Measurements from ENCODE around the gene ACSL1. TPM values are rescaled to one million over a fixed set of nuclear protein-coding genes. Genes with fewer than 3 reads are reported as not detected.
"Not testable (repeated sequence)": the region's sequence is repeated elsewhere in the genome, so short reads cannot be mapped to it uniquely, and the experiment has no call there.

Gene ACSL1
- total RNA-seq, 4 donors from 2014 or later: 43.5 to 136 (median 52.0) TPM

DNA sequence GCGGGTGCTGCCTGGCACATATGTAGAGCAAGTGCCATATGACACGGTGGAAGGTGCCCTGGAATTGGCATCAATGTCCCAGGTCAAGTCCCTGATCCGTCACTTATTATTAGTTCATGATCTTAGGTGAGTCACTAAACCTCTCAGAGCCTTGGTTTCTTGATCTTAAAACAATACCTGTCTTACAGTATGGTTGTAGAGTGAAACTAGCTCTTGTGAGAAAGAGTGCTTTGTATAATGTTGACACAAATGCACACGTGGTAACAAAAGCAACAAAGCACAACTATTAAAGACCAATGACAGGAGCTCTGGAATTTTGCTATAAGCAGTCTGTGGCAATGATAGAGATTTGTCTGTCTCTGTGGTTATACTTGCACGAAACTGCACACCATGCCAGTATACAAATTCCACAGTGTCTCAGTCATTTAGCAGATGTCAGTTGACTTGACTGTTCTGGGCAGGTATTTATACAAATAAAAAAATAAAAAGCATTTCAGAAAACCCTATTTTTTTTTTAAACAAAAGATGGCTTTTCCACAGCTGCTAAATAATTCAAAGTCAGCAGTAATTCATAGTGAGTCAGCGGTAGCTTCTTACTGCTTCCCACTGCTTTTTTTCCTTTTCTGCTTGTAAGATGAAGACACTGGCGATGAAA, 19.7 kb upstream of the ACSL1 start:
- TF ChIP-seq CTCF (IDR thresholded peaks at IDR 0.05) (no peak), POLR2A (IDR thresholded peaks at IDR 0.05; ENCODE audit: low read depth) (no peak), POLR2AphosphoS5 (IDR thresholded peaks at IDR 0.05) (no peak), EP300 (IDR thresholded peaks at IDR 0.05) (no peak)
- Histone ChIP-seq H3K4me1 (no peaks in the 10 kb centered on the region), H3K27ac (replicated peaks in 1 of 4) (no peak overlapping the region), H3K9me3 (no peaks in the 10 kb centered on the region), H3K27me3 (peaks cover 0 to 6% (median 0%) of the 10 kb centered on the region in 4 donors), H3K36me3 (no peaks in the 10 kb centered on the region), H3K4me3 (no peak overlapping the region)
- DNase-seq (ENCODE audit: extremely low spot score): no peak
- 69% methylated on average over 7 of the region's 7 CpGs for WGBS
- intact Hi-C loops (cut with DNase I): no loop called here

DNA sequence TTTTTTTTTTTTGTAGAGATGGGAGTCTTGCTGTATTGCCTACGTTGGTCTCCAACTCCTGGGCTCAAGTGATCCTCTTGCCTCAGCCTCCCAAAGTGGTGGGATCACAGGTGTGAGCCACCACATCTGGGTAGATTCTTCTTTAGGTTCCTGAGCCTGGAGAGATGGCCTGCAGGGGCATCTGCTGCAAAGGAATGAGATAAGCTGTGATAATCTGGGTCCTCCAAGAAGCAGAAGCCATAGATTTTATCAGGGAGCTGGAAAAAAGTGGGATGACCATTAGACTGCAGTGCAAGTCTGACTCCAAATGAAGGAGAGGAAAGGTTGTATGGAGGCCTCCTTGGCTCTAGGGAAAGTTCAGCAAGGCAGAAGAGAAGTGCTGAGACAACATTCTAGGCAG, 19.0 kb upstream of the ACSL1 start:
- Histone ChIP-seq H3K4me3 (no peak overlapping the region), H3K9me3 (no peaks in the 10 kb centered on the region), H3K36me3 (no peaks in the 10 kb centered on the region), H3K4me1 (no peaks in the 10 kb centered on the region), H3K27me3 (peaks cover 0 to 6% (median 0%) of the 10 kb centered on the region in 4 donors), H3K27ac (replicated peaks in 1 of 4) (no peak overlapping the region)
- no peak for TF ChIP-seq POLR2AphosphoS5 (IDR thresholded peaks at IDR 0.05)
- TF ChIP-seq CTCF (IDR thresholded peaks at IDR 0.05): no peak
- TF ChIP-seq EP300 (IDR thresholded peaks at IDR 0.05): no peak
- TF ChIP-seq POLR2A (IDR thresholded peaks at IDR 0.05; ENCODE audit: low read depth): no peak
- WGBS: 93% methylated on average over 1 of the region's 1 CpG
- intact Hi-C loops (cut with DNase I): no loop called here
- no peak for DNase-seq (ENCODE audit: extremely low spot score)

DNA sequence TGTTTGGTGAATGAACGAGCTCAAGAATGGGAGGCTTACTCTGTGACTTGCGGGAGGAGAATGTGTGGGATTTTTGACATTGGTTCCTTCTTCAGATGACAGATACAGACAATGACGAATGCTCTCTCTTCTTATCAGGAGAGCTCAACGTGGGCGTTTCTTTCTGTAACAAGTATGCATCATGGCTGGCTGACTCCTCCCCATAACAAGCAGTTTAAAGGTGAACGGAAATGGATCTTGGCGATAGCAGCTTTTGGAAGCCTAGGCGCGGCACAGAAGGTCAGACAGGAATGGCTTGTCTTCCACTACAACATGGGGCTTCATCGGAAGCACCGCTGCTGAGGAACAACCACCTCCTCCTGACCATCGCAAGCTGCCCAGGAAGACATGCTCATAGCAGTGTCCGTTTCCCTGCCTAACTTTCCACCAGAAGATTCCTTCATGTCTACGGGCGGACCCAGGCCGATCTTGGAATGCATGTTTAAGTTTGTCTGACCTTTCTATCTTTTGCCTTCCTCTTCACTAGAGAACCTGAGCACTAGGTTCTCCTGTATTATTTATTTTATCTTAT, 18.3 kb upstream of the ACSL1 start:
- no peak for DNase-seq (ENCODE audit: extremely low spot score)
- Histone ChIP-seq H3K27me3 (peaks cover 0 to 6% (median 0%) of the 10 kb centered on the region in 4 donors), H3K4me1 (no peaks in the 10 kb centered on the region), H3K36me3 (no peaks in the 10 kb centered on the region), H3K27ac (replicated peaks in 1 of 4) (no peak overlapping the region), H3K4me3 (no peak overlapping the region), H3K9me3 (no peaks in the 10 kb centered on the region)
- intact Hi-C loops (cut with DNase I): no loop called here
- 85% methylated on average over 16 of the region's 16 CpGs for WGBS
- no peak for TF ChIP-seq EP300 (IDR thresholded peaks at IDR 0.05)
- no peak for TF ChIP-seq POLR2AphosphoS5 (IDR thresholded peaks at IDR 0.05)
- no peak for TF ChIP-seq POLR2A (IDR thresholded peaks at IDR 0.05; ENCODE audit: low read depth)
- TF ChIP-seq CTCF (IDR thresholded peaks at IDR 0.05): no peak

GRCh38 chr4:184839075-184839399, 13.3 kb upstream of the ACSL1 start:
- H3K4me3 ChIP-seq; H3K27ac ChIP-seq (replicated peaks in 1 of 4); DNase-seq (ENCODE audit: extremely low spot score); H3K36me3 ChIP-seq; intact Hi-C loops (cut with DNase I); H3K4me1 ChIP-seq; H3K27me3 ChIP-seq; H3K9me3 ChIP-seq: not testable (repeated sequence)
- WGBS: 90% methylated on average over 6 of the region's 6 CpGs

DNA sequence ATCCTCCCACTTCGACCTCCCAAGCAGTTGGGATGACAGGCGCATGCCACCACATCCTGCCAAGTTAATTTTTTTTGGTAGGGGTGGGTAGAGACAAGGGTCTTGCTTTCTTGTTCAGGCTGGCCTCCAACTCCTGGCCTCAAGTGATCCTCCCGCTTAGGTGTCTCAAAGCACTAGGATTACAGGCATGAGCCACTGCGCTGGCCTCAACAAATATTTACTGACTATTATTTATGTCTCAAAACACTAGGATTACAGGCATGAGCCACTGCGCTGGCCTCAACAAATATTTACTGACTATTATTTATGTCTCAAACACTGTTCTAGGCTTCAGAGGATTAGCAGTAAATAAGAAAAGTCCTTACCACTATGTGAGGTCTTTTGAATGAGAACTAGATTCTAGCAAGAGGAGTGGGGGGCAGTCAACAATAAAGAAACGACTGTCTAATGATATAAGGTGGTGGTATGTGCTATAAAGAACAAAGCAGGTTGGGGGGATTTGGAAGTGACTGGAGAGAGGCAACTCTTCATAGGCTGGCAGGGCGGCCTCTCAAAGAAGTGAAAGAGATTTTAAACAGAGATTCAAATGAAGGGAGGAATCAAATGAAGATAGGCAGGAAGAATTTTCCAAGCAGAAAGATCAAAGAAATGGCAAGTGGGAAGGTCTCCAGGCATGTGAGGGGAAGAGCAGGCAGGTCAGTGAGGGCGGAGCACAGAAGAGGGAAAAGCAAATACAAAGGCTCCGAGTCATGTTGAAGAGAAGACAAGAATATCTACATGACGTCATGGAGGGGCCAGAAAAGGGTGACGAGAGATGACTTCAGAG, 12.7 kb upstream of the ACSL1 start:
- DNase-seq (ENCODE audit: extremely low spot score): no peak
- Histone ChIP-seq H3K36me3 (no peaks in the 10 kb centered on the region), H3K4me1 (no peaks in the 10 kb centered on the region), H3K27me3 (no peaks in the 10 kb centered on the region), H3K4me3 (no peak overlapping the region), H3K27ac (replicated peaks in 1 of 4) (no peak overlapping the region), H3K9me3 (no peaks in the 10 kb centered on the region)
- 82% methylated on average over 11 of the region's 11 CpGs for WGBS
- TF ChIP-seq POLR2AphosphoS5 (IDR thresholded peaks at IDR 0.05) (no peak), EP300 (IDR thresholded peaks at IDR 0.05) (no peak), POLR2A (IDR thresholded peaks at IDR 0.05; ENCODE audit: low read depth) (no peak), CTCF (IDR thresholded peaks at IDR 0.05) (no peak)
- intact Hi-C loops (cut with DNase I): no loop called here

Measured in esophagus muscularis mucosa (tissue), 4 donors.